DMS 273 (cell line): ENCODE measurements around the gene TSR3.

Source experiments
- DNase-seq: peaks from one replicate; lab custom pipeline; 2025; ENCODE audit not compliant: unreplicated experiment; lab: John Stamatoyannopoulos, UW

TSR3 gene

DNA sequence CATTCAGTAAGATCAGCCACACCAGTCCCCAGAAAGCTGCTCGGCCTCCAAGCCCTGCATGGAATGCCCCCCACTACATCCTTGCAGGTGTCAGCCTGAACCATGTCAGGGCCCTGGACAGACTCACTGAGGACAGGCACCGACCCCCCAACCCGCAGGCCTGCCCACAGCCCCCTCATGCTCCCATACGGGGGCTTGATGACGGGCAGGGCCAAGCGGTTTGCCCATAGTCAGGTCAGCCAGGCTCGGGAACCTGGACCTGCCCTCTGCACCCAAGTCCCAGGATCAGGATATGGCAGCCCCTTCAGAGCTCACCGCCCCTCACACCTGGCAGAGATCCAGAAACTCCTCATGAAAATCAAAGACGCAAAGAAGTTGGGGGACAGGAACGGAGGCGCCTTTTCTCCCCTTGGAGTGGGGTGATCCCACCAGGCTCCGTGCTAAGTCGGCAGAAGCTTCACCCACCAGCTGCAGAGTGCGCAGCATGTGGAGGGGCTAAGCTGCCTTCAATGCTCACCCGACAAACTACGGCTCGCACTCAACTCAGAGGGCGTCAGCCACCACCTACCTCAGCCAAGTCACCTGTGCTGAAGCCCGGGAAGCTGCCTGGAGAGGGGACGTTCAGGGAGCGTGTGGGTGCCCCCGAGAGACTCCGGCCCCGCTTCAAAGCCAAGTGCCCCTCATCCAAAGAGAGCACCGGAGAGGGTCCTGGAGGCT, 26.6 kb upstream of the TSR3 start:
- DNase-seq = no peak

DNA sequence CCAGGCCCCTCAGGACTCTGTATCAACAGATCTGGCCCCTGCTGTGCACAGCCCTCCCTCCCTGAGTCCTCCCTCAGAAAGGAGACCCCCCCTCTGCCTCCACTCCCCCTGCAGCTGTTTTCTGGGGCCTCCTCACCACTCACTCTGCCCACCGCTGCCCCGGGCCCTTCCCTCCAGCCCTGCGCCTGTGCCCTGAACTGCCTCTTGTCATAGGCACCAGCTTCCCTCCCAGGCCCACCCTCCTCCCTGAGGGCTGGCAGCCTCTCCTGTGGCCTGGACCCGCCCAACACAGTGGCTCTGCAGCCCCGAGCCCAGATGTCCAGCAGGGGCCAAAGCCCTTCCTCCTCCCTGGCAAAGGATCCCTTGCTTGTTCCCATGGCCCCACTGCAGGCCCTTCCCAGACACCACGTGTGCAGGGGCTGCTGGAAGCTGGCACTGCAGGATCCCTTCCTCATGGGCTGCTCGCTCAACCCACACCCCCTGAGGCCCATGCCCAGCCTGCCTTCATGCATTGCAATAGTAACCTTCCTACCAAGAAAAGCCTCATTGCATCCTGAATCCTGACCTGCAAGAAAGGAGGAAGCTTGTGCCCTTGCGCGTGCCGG, 25.8 kb upstream of the TSR3 start:
- no peak for DNase-seq

DNA sequence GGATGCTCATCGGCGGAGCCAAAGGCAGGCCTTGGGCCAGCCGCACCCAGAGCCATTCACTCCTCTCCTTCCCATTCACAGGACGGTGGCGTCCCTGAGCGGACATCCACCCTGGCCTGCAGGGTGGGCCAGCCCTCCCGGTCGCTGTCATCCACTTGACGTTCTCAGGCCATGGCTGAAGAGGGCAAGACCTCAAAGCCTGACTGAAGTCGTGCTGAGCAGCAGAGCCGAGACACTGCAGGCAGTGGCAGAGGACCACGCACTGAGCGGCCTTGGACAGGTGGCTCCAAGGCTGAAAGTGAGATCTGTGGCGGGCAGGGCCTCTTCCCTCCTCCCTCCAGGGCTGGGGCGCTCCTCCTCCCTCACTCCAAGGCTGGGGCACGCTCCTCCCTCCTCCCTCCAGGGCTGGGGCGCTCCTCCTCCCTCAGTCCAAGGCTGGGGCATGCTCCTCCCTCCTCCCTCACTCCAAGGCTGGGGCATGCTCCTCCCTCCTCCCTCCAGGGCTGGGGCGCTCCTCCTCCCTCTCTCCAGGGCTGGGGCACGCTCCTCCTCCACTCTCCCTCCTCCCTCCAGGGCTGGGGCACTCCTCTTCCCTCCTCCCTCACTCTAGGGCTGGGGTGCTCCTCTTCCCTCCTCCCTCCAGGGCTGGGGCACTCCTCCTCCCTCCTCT, 24.2 kb upstream of the TSR3 start:
- no peak for DNase-seq

DNA sequence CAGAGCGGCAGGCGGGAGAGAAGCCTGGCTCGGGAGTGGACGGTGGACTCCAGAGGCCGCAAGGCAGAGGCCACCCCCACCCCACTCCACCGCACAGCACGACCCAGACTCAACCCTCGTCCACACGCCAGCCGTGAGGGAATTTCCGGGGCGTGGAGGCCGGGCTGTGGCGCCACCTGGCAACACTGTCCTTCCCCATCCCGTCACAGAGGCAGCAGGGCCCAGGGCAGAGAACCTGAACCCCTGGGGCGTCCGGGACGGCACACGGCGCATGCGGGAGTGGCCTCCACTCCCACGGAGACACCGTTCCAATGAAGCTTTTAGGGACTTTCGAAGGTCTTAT, 23.6 kb upstream of the TSR3 start:
- DNase-seq = no peak

DNA sequence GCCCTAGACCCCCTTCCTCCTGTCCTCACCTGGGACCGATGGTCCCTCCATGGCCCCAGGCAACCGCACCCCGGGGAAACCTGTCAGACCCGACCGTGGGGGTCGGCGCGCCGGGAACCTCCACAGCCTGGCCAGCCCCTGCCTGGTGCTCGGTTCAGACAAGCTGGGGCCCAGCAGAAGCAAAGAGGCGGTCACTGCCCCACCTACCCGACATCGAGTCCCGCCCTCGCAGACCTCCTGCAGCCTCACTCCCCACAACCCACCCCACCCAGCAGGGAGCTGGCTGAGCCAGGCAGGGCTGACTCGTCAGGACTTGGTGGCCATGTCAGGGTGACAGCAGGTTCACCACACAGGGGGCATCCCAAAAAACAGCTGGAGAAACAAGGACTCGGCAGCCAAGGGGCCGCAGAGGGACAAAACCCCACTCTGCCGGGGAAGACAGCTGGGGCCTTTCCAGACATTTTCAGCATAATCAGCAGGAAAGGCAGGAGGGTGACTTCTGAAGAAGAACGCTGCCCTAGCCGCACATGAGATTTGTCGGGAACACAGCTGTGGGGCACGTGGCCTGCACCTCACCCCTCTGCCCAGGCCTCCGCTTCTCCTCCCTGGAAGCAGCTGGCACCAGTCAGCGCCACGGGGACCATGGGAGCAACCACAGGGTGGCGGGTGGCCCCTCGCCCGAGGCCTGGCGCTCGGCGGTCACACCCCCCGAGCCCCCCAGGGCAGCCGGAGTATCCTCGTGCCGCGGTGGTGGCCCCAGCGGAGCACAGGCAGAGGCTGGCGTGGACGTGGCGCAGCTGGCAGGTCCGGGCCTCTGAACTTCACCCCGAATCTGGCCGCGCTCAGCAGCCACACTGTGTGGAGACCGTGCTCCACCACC, 23.0 kb upstream of the TSR3 start:
- no peak for DNase-seq

DNA sequence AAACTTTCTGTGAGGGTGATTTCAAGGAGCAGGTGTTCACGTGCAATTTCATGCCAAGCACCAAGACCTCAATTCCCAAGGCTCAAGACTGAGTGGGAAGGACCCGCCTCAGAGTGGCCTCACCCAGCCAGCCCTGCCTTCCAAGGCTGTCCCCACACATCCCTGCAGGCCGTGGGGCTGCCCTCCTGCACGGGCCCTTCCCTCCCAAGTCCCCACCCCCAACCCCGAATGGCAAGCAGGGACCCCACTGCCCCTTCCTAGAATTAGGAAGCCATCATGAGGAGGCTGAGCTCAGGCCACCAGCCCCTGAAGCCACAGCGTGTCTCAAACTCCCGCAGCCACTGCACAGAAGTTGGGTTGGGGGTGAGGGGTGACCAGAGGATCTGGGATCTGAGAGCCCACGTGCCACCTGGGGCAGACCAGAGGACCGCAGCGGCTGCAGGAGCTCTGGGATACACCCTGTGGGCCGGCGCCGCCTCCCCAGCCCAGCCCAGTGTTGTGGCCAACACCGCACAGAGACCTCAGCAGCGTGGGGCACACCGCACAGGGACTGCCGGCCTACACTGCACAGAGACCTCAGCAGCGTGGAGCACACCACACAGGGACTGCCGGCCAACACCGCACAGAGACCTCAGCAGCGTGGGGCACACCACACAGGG, 20.7 kb upstream of the TSR3 start:
- DNase-seq = no peak

DNA sequence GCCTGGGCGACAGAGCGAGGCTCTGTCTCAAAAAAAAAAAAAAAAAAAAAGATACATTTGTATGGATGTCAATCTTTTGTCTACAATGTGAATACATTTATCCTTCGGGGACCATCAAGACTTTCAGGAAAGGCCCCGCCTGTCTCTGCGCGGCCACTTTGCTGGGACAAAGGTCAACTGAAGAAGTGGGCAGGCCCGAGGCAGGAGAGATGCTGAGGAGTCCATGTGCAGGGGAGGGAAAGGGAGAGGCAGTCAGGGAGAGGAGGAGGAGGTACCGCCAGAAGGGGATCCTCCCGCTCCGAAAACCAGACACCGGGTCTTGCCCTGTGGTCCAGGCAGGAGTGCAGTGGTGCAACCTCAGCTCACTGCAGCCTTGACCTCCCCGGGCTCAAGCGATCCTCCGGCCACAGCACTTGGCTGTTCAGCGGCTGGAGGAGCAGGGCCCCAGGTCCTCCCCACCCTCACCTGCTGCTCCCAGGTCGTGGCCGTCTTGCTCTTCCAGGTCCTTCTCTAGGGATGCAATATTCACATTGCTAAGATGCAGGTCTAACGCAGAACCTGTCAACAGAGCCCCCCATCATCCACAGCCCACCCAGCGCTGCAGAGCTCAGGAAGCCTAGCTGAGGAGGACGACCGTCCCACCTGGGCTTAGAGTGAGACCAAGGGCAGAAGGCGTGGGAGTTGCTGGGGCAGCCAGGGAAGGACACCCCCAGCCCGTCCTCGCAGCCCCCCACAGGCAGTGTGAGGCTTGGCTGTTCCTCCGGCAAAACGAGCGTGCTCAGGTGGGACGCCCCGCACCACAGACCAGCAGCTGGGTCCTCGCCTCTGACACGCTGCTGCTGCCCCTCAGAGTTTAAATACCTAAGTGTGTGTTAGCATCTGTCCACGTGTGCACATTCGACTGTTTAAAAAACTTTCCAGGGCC, 19.6 kb upstream of the TSR3 start:
- no peak for DNase-seq

DNA sequence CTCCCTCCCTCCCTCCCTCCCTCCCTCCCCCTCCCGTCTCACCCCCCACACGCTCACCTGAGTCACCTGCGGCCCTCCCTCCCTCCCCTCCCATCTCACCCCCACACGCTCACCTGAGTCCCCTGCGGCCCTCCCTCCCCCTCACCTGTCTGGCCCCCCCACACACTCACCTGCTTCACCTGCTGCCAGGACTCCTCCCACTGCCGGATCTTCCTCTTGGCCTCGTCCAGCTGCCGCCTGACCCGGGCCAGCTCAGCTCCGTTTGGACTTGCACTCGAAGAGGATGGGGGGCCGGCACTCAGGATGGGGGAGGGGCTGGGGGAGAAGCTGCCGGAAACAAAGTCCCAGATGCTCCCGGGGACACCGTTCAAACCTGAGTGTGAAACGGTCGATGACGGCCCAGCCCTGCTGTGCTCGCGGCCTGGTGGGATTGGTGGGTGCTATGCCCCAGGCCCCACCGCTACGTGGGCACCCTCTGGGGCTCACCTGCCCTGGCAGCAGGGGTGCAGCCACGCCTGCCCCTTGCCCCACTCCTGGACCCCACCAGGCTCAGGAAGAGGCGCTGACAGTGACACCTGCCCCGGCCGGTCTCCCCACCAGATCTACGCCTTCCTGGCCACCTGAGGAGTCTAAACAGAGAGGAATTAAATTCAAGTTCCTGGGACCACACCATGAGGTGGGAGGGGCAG, 16.0 kb upstream of the TSR3 start:
- DNase-seq = no peak

DNA sequence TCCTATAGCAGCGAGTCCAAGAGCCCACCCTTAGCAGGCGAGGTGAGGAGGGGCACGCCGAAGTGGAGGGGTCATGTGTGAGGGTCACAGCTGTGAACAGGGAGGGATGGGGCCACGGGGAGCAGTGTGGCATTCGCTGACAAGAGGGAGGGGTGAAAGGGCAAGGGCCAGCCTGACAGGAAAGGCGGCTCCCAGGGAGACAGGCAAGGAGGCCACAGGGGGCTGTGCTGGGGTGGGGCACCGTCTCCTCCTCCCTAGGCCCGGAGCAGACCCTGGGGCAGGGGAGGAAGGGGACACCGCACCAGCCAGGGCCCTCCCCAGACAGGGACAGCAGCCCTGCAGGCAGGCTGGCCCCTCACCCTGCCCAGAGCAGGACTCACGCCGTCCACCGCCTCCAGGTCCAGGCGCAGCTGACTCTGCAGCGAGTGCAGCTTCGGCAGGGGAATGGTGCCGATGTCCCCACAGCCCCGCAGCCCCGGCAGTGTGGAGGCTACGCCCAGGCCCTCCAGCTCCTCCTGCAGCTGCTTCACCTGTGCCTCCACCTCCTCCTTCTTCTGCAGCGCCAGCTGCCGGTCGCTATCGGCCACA, 15.1 kb upstream of the TSR3 start:
- DNase-seq = no peak

DNA sequence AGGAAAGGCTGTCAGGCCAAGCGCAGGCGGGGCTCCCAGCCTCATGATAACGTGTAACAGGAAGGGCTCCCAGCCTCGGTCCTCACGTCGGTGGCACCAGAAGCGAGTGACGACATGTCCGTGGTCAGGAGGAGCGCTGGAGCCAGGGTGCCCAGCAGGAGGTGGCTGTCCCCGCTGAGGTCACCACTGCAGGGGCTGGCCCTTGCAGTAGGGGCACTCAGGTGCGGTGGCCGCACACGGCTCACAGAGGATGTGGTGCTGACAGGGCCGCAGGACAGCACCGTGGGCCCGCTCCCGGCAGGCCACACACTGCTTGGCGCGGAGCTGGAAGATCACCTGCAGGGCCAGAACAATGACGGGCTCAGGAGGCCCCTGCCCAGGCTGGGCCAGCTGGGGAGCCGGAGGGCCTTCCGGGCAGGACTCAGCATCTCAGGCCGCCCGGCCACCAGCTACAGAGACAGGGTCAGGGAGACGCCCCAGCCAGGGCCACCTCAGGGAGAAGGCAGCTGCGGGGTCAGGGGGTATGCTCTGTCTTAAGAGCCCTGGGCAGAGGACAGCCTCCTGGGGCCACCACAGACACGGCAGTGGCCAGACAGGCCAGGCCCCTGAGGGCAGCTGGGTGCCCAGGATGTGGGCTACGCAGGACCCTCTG, 14.5 kb upstream of the TSR3 start:
- DNase-seq = no peak

DNA sequence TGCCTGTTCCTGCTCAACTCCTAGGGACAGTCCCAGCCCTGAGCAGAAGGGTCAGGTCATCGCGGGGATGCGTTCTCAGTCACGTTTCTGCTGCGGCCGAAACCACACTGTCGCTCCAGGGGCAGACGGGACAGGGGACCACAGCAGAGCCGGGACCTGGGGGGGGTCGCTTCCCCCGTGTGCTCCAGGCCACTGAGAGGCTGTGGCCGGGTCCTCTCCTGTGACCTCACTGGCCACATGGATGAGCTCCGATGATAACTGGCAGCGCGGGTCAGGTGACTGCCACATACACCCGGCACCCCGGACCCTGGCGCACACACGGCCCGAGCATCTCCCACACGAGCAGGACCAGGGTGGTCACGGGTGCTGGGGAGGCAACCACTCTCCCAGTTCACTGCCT, 12.8 kb upstream of the TSR3 start:
- DNase-seq = no peak

DNA sequence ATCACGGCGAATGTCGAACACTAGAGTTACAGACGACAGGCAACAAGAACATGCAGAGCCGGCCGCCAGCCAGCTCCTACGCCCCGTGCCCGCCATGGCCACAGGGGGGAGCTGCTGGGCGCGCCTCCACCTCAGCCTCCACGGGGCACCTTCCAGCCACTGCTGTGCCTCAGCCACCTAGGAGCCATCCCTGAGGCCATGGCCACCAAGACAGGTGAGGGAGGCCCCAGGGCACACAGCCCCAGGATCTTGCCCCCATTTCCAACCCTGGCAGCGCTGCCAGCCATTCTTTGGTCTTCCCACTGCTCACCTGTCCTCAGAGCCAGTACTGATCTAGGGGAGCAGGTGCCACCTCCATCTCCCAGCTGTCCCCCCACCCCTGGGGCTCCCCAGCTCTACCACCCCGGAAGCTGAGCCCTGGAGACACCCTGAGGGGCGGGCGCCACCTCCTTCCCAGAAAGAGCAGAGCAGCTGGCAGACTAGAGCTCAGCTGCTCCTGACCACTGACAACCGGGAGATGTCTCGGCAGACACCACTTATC, 11.9 kb upstream of the TSR3 start:
- peak; percentile 79 for DNase-seq

DNA sequence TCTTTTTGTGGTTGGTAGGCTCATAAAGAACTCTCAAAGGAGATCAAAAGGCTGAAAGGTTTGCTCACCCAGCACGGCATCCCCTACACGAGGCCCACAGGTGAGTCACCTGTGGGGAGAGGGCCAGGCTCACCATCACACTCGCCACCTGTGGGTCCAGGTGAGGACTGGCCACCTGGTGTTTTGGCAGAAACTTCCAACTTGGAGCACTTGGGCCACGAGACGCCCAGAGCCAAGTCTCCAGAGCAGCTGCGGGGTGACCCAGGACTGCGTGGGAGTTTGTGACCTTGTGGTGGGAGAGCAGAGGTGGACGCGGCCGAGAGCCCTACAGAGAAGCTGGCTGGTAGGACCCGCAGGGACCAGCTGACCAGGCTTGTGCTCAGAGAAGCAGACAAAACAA, 11.1 kb upstream of the TSR3 start:
- no peak for DNase-seq

DNA sequence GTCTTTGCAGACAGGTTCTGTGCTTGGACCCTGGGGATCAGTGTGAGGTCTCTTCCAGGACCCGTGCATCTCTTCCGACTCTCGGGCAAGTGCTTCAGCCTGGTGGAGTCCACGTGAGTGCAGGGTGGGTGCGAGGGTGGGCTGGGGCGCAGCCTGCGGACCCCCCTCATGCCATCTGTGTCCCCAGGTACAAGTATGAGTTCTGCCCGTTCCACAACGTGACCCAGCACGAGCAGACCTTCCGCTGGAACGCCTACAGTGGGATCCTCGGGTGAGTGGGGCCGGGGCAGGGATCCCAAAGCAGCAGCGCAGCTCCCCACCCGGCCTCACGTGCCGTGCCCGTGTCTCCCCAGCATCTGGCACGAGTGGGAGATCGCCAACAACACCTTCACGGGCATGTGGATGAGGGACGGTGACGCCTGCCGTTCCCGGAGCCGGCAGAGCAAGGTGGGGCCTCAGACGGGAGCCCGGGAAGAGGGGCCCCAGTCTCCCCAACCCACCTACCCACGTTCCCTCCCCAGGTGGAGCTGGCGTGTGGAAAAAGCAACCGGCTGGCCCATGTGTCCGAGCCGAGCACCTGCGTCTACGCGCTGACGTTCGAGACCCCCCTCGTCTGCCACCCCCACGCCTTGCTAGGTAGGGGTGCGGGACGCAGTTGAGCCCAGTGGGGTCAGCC, 10.1 kb upstream of the TSR3 start:
- no peak for DNase-seq

DNA sequence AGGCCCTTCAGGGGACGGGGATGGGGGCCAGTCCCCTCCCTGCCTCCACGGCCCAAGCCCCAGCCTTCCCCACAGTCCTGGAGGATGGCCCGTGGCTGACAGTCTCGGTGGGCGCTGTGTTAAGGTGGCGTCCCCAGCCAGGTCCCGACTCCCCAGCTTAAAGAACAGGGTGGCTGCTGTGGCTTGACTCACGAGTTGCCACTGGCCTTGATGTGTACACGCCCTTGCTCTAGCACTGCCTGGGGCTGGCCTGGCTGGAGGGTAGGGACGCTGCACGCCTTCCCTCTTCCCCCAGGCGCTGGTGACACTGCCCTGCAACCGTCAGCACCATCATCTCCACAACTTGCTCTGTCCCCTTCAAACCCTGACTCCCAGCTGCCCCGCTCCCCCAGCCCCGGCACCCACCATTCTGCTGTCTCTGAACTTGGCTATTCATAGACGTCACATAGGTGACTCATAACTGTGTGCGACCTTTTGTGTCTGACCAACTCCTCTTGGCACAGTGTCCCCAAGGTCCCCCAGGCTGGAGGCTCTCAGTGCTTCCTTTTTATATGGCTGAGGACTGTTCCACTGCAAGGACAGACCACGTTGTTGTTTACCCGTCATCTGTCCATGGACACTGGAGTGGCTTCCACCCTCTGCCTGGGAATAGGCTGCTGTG, 6.4 kb upstream of the TSR3 start:
- DNase-seq = no peak

DNA sequence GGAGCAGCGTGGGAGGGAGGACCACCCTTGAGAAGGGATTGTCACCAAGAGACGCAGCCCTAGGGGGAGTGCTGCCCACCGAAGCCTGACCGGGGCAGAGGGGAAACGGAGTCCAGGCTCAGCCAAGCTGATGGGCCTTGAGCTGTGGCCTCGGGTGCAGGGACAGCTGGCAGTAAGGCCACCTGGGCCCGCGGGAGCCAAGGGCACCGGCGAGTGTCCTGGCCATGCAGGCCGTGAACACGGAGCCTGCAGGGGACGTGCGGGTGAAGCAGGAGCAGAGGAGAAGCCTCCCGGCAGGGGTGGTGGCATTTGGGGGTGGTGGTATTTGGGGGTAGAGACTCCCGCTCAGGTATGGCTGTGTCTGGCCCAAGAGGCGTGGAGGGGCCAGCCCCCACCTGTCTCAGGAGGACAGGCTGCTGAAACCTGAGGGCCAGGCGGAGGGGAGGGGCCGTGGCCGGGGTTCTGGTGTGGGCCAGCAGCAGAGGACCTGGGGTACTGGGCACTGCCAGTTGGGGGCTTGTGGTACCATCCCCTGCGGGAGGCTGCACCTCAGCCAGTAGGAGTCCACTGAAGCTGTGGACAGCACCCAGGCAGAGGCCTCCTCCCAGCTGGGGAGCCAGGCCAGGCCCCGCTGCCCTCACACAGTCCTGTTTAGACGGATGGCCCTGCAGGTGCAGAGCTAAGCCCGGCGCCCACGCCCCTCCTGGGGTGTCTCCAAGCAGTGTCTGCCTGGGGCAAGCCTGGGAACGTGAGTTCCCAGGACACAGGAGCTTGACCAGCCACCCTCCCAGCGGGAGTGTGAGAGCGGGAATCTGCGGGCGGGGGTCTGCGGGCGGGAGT, 4.6 kb upstream of the TSR3 start:
- DNase-seq = no peak
